H1 (cell line): ENCODE data around the gene LHPP. TPM values are rescaled to one million over a fixed set of nuclear protein-coding genes. Genes with fewer than 3 reads are reported as not detected.

Experiments
- CTCF ChIA-PET: fragments of 300-600 bp; sonication (Branson Sonifier 250); formaldehyde crosslinking; loops from one replicate; lab custom pipeline; 2021; ENCODE audit not compliant: partially characterized antibody; lab: Charles Lee
- POLR2A ChIA-PET: fragments of 300-600 bp; sonication (Branson Sonifier 250); formaldehyde crosslinking; loops from one replicate; lab custom pipeline; 2021; ENCODE audit warnings: inconsistent platforms; ENCODE audit not compliant: partially characterized antibody; lab: Charles Lee
- DNase-seq, 2 experiments: peaks; one replicate each; pipeline versions ENCODE4 v3.0.0 to v3.0.0-alpha.2; 2010 to 2022; ENCODE audit warnings: low spot score in 2 of 2, low read depth in 1 of 2, mixed read lengths in 1 of 2
- FAIRE-seq: peaks from 2 replicates; lab custom pipeline; 2011; peaks lifted over from hg19 to GRCh38; lab: Jason Lieb, UNC
- H2AFZ ChIP-seq: 2 replicates; pipeline ENCODE4 v1.8.1; 2012; ENCODE audit warnings: low read length, inconsistent platforms
- H2AK5ac ChIP-seq: 2 replicates; pipeline ENCODE4 v1.6.1; 2013; ENCODE audit warnings: low read depth, low read length
- H2BK120ac ChIP-seq: replicated peaks from 2 replicates; pipeline ENCODE3; 2013; ENCODE audit warnings: low read depth, low read length, inconsistent platforms
- H2BK12ac ChIP-seq: 2 replicates; pipeline ENCODE4 v1.6.1; 2013; ENCODE audit warnings: low read depth, low read length
- H2BK15ac ChIP-seq: 2 replicates; pipeline ENCODE4 v1.6.1; 2013; ENCODE audit warnings: low read length
- H2BK20ac ChIP-seq: 2 replicates; pipeline ENCODE4 v1.6.1; 2013; ENCODE audit warnings: low read length
- H2BK5ac ChIP-seq: 2 replicates; pipeline ENCODE4 v1.6.1; 2013; ENCODE audit warnings: low read depth, low read length
- H3K14ac ChIP-seq: 2 replicates; pipeline ENCODE4 v1.6.1; 2013; ENCODE audit warnings: inconsistent platforms; ENCODE audit not compliant: insufficient read length
- H3K18ac ChIP-seq: 2 replicates; pipeline ENCODE4 v1.6.1; 2013; ENCODE audit warnings: low read length; ENCODE audit errors: extremely low read depth
- H3K23ac ChIP-seq: 2 replicates; pipeline ENCODE4 v1.6.1; 2013; ENCODE audit warnings: inconsistent platforms; ENCODE audit not compliant: insufficient read length
- H3K23me2 ChIP-seq: 2 replicates; pipeline ENCODE4 v1.6.1; 2013; ENCODE audit warnings: low read depth, low read length
- H3K27ac ChIP-seq: 2 replicates; pipeline ENCODE4 v1.6.1; 2011; ENCODE audit warnings: low read depth, low read length, inconsistent platforms
- H3K27me3 ChIP-seq, 4 experiments: replicated peaks in 1 of 4; 1 replicate in 1 of 4; 2 replicates in 3 of 4; pipeline versions ENCODE4 v1.6.1 to v1.8.1; 2011 to 2013; ENCODE audit warnings: low read length in 3 of 4, mild to moderate bottlenecking in 3 of 4, inconsistent platforms in 2 of 4, mixed read lengths in 2 of 4, moderate library complexity in 1 of 4; ENCODE audit not compliant: control insufficient read depth in 3 of 4, insufficient read depth in 3 of 4; ENCODE audit errors: extremely low read depth in 1 of 4
- H3K36me3 ChIP-seq, 4 experiments: 2 replicates each; pipeline versions ENCODE4 v1.6.1 to v1.8.1; 2011 to 2013; ENCODE audit warnings: mild to moderate bottlenecking in 4 of 4, low read length in 3 of 4, moderate library complexity in 2 of 4, control low read depth in 1 of 4, inconsistent platforms in 1 of 4; ENCODE audit not compliant: insufficient read depth in 4 of 4, control insufficient read depth in 2 of 4
- H3K4ac ChIP-seq: replicated peaks from 2 replicates; pipeline ENCODE3; 2013; ENCODE audit warnings: low read length, low read depth, mixed read lengths, inconsistent platforms; ENCODE audit not compliant: insufficient read length
- H3K4me1 ChIP-seq, 4 experiments: replicated peaks in 1 of 4; 1 replicate in 1 of 4; 2 replicates in 3 of 4; pipeline versions ENCODE4 v1.6.1 to v1.8.1; 2011 to 2013; ENCODE audit warnings: low read length in 3 of 4, inconsistent platforms in 2 of 4, mixed read lengths in 1 of 4; ENCODE audit not compliant: insufficient read depth in 4 of 4, control insufficient read depth in 3 of 4
- H3K4me2 ChIP-seq, 2 experiments: 2 replicates each; pipeline versions ENCODE4 v1.6.1 to v1.8.1; 2011 to 2013; ENCODE audit warnings: low read depth in 2 of 2, low read length in 2 of 2, control low read depth in 1 of 2, inconsistent platforms in 1 of 2, mild to moderate bottlenecking in 1 of 2; ENCODE audit not compliant: insufficient read depth in 1 of 2
- H3K4me3 ChIP-seq, 4 experiments: fragments of 200-600, 300-600 bp in 1 of 4; sonication (generic), shearing (Covaris generic), sonication (Bioruptor Twin) in 1 of 4; 2 replicates each; pipeline versions ENCODE4 v1.5.1 to v1.8.1; 2011 to 2016; ENCODE audit warnings: low read length in 4 of 4, low read depth in 3 of 4, control low read depth in 2 of 4, inconsistent platforms in 2 of 4, mild to moderate bottlenecking in 2 of 4, mixed read lengths in 1 of 4, moderate library complexity in 1 of 4; ENCODE audit not compliant: insufficient read depth in 2 of 4; ENCODE audit errors: extremely low read depth in 1 of 4
- H3K56ac ChIP-seq: replicated peaks from 2 replicates; pipeline ENCODE3; 2013; ENCODE audit warnings: low read depth, mild to moderate bottlenecking, mixed read lengths, low read length, inconsistent platforms; ENCODE audit not compliant: insufficient read length
- H3K79me1 ChIP-seq: 2 replicates; pipeline ENCODE4 v1.6.1; 2013; ENCODE audit warnings: low read depth, low read length, control low read depth
- H3K79me2 ChIP-seq, 2 experiments: 2 replicates each; pipeline versions ENCODE4 v1.6.1 to v1.8.1; 2012 to 2013; ENCODE audit warnings: low read length in 2 of 2, mild to moderate bottlenecking in 2 of 2, inconsistent platforms in 1 of 2; ENCODE audit not compliant: insufficient read depth in 2 of 2, control insufficient read depth in 1 of 2
- H3K9ac ChIP-seq, 4 experiments: replicated peaks in 1 of 4; 1 replicate in 1 of 4; 2 replicates in 3 of 4; pipeline versions ENCODE4 v1.6.1 to v1.8.1; 2011 to 2013; ENCODE audit warnings: low read depth in 3 of 4, low read length in 3 of 4, control low read depth in 2 of 4, mild to moderate bottlenecking in 2 of 4, moderate library complexity in 2 of 4, inconsistent platforms in 1 of 4; ENCODE audit errors: extremely low read depth in 1 of 4
- H3K9me3 ChIP-seq, 2 experiments: 2 replicates each; pipeline versions ENCODE4 v1.6.1 to v1.8.1; 2012 to 2013; ENCODE audit warnings: mild to moderate bottlenecking in 2 of 2, moderate library complexity in 2 of 2, control low read depth in 1 of 2, inconsistent platforms in 1 of 2, low read depth in 1 of 2, low read length in 1 of 2, mixed read lengths in 1 of 2; ENCODE audit not compliant: insufficient read depth in 2 of 2
- H4K20me1 ChIP-seq, 2 experiments: replicated peaks in 1 of 2; 2 replicates each; pipeline versions ENCODE3 to v1.8.1; 2011 to 2013; ENCODE audit warnings: inconsistent platforms in 2 of 2, low read length in 2 of 2, mild to moderate bottlenecking in 1 of 2; ENCODE audit not compliant: insufficient read depth in 2 of 2, control insufficient read depth in 1 of 2
- H4K5ac ChIP-seq: 2 replicates; pipeline ENCODE4 v1.6.1; 2013; ENCODE audit warnings: low read length, low read depth, mixed read lengths, inconsistent platforms; ENCODE audit not compliant: insufficient read length
- H4K8ac ChIP-seq: 2 replicates; pipeline ENCODE4 v1.8.0; 2013; ENCODE audit warnings: mild to moderate bottlenecking, moderate library complexity, low read length, inconsistent platforms; ENCODE audit not compliant: insufficient read depth; ENCODE audit errors: extremely low read depth
- H4K91ac ChIP-seq: replicated peaks from 2 replicates; pipeline ENCODE3; 2013; ENCODE audit warnings: low read length, mixed read lengths, inconsistent platforms; ENCODE audit not compliant: insufficient read length
- FOSL1 ChIP-seq: IDR thresholded peaks from 2 replicates; pipeline ENCODE4 v1.6.1; 2011; ENCODE audit warnings: mild to moderate bottlenecking, low read depth, low read length, moderate library complexity; ENCODE audit not compliant: insufficient read depth
- KDM1A ChIP-seq: fragments of 200-600, 300-600 bp; sonication (generic); IDR thresholded peaks from 2 replicates; pipeline ENCODE4 v1.7.1; 2016; ENCODE audit warnings: mild to moderate bottlenecking, low read length, borderline replicate concordance
- NANOG ChIP-seq: IDR thresholded peaks from 2 replicates; pipeline ENCODE4 v1.6.1; 2011; ENCODE audit warnings: low read length, low read depth, mild to moderate bottlenecking, inconsistent platforms; ENCODE audit not compliant: insufficient read depth, poor library complexity, severe bottlenecking
- SIRT6 ChIP-seq: IDR thresholded peaks from one replicate; pipeline ENCODE4 v1.7.1; 2012; ENCODE audit warnings: low read length, inconsistent platforms
- SP1 ChIP-seq: IDR thresholded peaks from 2 replicates; pipeline ENCODE4 v1.6.1; 2011; ENCODE audit warnings: low read depth, low read length
- TAF1 ChIP-seq: IDR thresholded peaks from 2 replicates; pipeline ENCODE4 v1.6.1; 2011; ENCODE audit warnings: mild to moderate bottlenecking, low read depth, low read length
- TEAD4 ChIP-seq: IDR thresholded peaks from 2 replicates; pipeline ENCODE4 v1.6.1; 2012; ENCODE audit warnings: low read depth, low read length, inconsistent platforms, mixed read lengths
- WGBS, 2 experiments: shearing (Covaris generic) in 1 of 2; methylation state at CpG; one replicate each; pipeline versions ENCODE4 v1.1.6 to v1.1.7; 2013 to 2015; ENCODE audit warnings: low lambda C conversion rate in 2 of 2, mixed read lengths in 2 of 2, inconsistent platforms in 1 of 2, low coverage in 1 of 2, missing lambda C conversion rate in 1 of 2; ENCODE audit not compliant: insufficient replicate concordance in 2 of 2, insufficient coverage in 1 of 2, insufficient read length in 1 of 2; ENCODE audit errors: extremely low coverage in 1 of 2, missing lambda C conversion rate in 1 of 2; 5-methylcytosine and 5-hydroxymethylcytosine counted together
- polyA plus RNA-seq, 7 experiments: library from polyadenylated mRNA; depleted of rRNA in 3 of 7; stranded (reverse) in 5 of 7; unstranded in 2 of 7; fragments of >200 nt in 5 of 7; fragments of 200-250 nt in 2 of 7; gene quantifications; 1 replicate in 5 of 7; 2 replicates in 1 of 7; 4 replicates in 1 of 7; pipeline versions ENCODE4 v1.2.1 to v1.2.3, GENCODE V29; 2011 to 2013; ENCODE audit warnings: missing spikeins in 2 of 7, mixed read lengths in 2 of 7
- total RNA-seq: library from RNA; stranded (reverse); fragmentation: NEBNext Ultra II Directional; extraction: Animal tissue kit (Norgen Biotek cat#: 25700); gene quantifications from 2 replicates; pipeline ENCODE4 v1.2.1, GENCODE V29; 2021

LHPP gene
- total and polyA plus RNA-seq, 2 of the 8 experiments (the other 6 are each of a cell fraction or from before 2014, with no cell fraction given): 26.0 to 45.0 TPM

DNA sequence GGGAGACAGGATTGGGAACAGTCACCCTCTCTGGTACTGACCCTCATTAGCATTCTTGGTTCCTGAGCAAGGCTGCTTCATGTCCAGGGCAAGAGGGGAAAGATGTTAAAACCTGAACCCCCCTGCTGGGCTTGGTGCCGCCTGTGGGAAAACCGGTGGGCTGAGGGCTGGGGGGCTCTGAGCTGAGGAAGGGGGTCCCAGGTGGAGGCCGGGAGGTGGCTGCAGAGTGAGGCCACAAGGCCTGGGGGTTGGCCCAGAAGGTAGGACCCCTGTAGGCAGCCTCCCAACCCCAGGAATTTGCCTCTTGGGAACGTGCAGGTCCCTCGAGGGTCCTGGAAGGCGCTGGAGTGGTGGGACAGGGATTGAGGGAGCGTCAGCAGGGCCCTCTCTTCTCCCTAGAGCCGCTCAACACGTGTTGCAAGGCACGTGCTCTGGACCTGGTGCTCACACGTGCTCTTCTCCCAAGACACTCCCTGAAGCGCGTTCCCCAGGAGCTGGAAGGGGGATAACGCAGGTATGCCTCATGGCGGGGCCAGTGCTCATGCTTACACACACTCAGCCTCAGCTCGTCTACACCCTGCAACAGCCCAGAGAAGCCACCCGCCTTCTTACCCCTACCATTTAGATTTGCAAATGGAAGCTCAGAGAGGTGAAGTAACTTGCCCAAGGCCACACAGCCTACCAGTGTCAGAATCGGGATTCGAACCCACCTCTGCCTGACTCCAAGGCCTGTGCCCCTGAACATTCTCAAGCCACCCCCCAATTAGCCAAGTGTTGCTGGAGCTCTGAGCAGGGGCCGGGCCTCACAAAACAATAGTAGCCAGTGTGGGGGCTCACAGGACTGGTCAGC is 64.4 kb downstream of the LHPP start:
- Histone ChIP-seq H3K79me1 (peaks cover 3% of the 10 kb centered on the region; the same call in 1 of the 2 replicates), H3K23ac (no peak overlapping the region), H3K79me2 (no peaks in the 10 kb centered on the region), H3K14ac (no peak overlapping the region), H3K27me3 (no peaks in the 10 kb centered on the region), H4K8ac (no peak overlapping the region; the same call in 1 of the 2 replicates), H3K4me2 (no peak overlapping the region), H3K4me3 (no peak overlapping the region), H3K56ac (no peak overlapping the region), H2AK5ac (0 out of 2 replicates have a peak overlapping the region, but pooled peaks have one; percentile 7), H2BK12ac (peak overlapping the region; percentile 72; the same call in 1 of the 2 replicates), H2BK5ac (peak overlapping the region; percentile 15; the same call in 1 of the 2 replicates), H3K4ac (no peak overlapping the region), H3K9ac (no peak overlapping the region), H3K23me2 (no peaks in the 10 kb centered on the region), H3K9me3 (no peaks in the 10 kb centered on the region), H3K4me1 (peaks cover 0 to 21% (median 3%) of the 10 kb centered on the region in 4 experiments; a peak in 5 of 7 replicates), H2BK15ac (peak overlapping the region; percentile 40; the same call in 1 of the 2 replicates), H4K20me1 (no peaks in the 10 kb centered on the region), H2BK120ac (no peak overlapping the region), H4K5ac (no peak overlapping the region), H3K27ac (no peak overlapping the region), H3K36me3 (no peaks in the 10 kb centered on the region), H4K91ac (peak overlapping the region; percentile 46), H2BK20ac (no peak overlapping the region), H2AFZ (no peak overlapping the region), H3K18ac (no peak overlapping the region)
- WGBS, 2 experiments: 85% methylated on average over 19 of the region's 20 CpGs; no CpG with 5 or more reads in 1 of the 2 experiments
- POLR2A ChIA-PET: interaction anchor here (1.2 kb wide), 1 partner anchor 21 kb away, joined by 3 read pairs; no protein-coding TSS in a partner anchor
- DNase-seq (no peak), FAIRE-seq (no peak)
- TF ChIP-seq NANOG (no peak), TAF1 (no peak), KDM1A (peak; percentile 72; the same call in 1 of the 2 replicates), SIRT6 (no peak), SP1 (no peak), TEAD4 (peak; percentile 83), FOSL1 (no peak)
- CTCF ChIA-PET: interaction anchor here (0.6 to 38.0 kb wide), 6 partner anchors 11 to 219 kb away, joined by 3 to 681 read pairs (median 3); no protein-coding TSS in a partner anchor
